NK-92 (cell line): Measurements from ENCODE around the gene SPRTN.

Experiments used
- DNase-seq: peaks from one replicate; lab custom pipeline; 2025; ENCODE audit not compliant: unreplicated experiment; lab: John Stamatoyannopoulos, UW

SPRTN gene, protein sequence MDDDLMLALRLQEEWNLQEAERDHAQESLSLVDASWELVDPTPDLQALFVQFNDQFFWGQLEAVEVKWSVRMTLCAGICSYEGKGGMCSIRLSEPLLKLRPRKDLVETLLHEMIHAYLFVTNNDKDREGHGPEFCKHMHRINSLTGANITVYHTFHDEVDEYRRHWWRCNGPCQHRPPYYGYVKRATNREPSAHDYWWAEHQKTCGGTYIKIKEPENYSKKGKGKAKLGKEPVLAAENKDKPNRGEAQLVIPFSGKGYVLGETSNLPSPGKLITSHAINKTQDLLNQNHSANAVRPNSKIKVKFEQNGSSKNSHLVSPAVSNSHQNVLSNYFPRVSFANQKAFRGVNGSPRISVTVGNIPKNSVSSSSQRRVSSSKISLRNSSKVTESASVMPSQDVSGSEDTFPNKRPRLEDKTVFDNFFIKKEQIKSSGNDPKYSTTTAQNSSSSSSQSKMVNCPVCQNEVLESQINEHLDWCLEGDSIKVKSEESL

DNA sequence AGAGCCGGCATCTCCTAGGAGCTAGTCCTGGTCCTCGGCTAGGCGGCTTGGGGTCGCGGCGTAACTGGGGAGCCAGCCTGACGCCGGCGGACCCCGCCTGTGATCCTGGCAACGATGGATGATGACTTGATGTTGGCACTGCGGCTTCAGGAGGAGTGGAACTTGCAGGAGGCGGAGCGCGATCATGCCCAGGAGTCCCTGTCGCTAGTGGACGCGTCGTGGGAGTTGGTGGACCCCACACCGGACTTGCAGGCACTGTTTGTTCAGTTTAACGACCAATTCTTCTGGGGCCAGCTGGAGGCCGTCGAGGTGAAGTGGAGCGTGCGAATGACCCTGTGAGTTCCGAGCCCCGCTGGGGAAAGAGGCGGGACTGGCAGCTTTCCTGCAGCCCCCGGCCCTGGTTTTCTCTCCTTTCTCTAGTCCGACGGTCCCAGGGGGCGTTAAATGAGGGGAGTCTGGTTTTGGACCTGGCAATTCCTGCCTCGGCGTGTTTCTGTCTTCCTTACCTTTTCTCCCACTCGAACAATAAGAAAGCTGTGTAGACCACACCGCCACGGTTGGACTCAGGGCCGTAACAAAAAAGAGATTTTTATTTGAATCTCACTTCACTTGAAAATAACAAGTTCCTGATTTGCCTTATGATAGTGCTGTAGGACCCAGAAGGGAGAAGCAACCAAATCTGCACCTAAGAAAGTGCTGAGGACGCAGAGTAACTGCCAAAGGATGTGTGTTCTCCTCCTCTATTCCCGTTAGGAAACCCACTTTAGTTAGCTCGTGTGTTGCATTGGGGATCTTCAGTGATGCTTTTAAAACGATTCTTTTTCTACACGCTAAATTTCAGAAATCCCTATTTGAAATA, at the start of gene SPRTN:
Gene SPRTN (plus strand): TSS at position 24 of the 859 bp plus-strand sequence. CDS start 91 bp downstream, at position 115.
- DNase-seq: no peak

DNA sequence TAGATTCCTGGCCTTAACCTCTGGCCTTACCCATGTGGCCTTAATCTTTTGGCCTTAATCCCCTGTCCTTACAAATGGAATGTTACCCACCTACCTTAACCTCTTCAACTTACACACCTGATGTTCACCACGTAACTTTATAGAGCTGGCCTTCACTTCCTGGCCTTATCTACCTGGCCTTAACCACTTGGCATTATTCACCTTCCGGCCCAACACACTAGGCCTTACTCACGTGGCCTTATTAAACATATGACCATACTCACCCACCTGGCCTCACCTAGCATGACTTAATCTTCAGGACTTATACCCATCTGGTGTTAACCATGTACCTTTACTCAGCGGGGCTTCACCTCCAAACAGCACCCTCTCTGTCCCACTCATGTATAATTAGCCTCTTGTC, 42.2 kb upstream of the SPRTN start:
- DNase-seq: no peak

DNA sequence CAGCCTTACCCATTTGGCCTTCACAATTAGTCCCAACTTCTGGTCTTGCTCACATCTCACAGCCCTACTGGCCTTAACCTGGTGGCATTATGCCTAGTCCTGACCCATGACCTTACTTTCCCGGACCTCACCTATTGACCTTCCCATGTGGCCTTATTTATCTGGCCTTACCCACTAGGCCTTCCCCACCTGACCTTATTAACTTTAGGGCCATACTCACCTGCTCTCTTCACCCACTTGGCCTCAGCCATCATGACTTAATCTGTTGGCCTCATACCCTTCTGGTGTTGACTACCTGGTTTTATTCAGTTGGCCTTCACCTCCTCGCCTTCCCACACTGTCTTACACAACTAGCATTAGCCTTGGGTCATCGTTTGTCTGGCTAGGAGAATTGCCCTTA, 36.1 kb upstream of the SPRTN start:
- no peak for DNase-seq

DNA sequence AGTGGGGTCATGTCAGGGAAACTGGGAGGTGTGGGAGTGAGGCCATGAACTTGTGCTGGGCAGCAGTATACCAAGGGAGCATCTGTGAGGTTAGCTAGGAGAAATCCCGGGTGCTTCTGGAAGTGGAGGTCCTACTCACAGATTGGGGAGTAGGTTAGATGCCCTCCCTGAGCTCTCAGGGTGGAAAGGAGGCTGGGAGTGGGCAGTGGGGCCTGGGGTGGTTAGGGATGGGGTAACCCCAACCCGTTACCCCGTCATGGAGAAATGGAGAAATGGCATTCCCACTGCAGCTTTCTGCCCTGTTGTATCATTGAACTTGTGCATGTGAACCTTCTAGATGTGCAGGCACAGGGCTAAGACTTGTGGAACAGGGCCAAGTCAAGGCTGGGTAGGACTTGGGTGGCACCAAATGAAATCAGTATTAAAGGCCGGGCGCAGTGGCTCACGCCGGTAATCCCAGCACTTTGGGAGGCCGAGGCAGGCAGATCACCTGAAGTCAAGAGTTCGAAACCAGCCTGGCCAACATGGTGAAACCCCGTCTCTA, 27.6 kb upstream of the SPRTN start:
- no peak for DNase-seq

DNA sequence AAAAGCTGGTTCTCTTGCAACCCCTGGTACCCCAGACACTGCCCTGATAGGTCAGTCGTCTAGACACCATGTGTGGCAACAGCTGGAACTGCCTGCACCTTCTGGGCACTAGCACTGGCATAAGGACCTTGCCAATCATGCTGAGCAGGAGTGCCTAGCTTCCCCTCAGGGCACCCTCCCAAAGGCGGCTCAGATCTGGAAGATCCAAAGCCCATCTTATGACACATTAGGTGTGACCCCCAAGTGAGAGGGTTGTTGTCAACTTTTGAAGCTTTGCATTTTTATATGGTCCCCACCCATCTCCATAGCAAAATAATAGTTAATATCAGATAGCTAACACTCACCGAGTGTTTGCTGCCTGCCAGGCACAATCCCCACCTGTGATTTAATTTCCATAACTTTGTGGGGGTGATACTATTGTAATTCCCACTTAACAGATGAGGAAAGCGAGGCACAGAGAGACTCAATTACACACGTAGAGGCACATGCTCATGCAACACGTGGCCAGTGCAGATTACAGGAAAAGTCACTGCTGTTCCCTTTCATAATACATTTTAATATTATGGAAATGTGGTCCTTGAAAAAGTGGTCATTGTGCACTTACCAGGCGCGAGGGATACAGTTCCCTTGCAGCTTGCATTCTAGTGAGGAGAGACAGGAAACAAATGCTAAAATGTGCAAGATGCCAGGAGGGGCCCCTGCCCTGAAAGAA, 26.2 kb upstream of the SPRTN start:
- no peak for DNase-seq

DNA sequence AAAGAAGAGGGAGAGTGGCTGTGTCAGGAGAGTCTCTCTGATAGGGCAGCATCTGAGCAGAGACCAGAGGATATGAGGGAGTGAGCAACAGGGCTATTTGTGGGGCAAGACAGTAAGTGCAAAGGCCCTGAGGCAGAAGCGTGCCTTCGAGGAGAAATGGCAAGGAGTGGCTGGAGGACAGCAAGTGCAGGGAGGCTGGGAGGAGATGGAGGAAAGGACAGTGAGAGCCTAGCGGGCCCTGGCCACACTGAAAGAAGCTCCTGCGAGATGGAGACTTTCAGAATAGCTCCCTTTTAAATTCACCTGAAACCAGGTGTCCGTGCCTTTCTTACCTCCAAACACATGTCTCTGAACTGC, 25.7 kb upstream of the SPRTN start:
- DNase-seq: no peak

DNA sequence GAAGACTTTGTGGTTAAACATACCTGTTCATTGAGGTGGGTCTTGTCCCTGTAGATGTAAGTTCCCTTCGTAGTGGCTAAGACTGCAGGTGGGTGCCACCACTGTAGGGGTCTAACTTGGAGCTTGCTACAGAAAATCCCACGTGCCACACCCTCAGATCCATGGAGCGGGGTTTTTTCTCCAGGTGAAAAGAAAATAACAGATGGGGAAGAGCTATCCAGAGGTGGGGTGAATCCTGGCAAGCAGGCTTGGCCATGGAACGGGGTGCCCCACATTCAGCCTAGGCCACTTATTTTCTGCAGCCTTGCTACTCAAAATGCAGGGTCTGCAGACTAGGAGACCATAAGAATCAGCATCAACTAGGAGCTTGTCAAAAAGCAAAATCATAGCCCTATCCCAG, 24.4 kb upstream of the SPRTN start:
- DNase-seq: no peak

DNA sequence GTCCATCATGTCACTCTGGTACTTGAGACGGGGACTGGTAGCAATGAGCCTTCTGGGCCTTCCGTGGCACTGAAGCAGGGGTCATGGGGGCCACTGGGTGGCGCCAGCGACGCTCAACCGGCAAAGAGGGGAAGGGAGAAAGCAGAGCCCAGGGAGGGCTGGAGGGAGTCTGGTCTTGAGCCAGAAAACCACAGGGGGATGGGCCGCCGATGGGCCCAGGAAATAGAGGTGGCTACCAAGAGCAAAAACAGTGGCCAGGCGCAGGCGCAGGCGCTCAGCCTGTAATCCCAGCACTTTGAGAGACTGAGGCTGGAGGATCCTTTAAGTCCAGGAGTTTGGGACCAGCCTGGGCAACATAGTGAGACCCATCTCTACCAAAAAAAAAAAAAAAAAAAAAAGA, 22.2 kb upstream of the SPRTN start:
- no peak for DNase-seq

DNA sequence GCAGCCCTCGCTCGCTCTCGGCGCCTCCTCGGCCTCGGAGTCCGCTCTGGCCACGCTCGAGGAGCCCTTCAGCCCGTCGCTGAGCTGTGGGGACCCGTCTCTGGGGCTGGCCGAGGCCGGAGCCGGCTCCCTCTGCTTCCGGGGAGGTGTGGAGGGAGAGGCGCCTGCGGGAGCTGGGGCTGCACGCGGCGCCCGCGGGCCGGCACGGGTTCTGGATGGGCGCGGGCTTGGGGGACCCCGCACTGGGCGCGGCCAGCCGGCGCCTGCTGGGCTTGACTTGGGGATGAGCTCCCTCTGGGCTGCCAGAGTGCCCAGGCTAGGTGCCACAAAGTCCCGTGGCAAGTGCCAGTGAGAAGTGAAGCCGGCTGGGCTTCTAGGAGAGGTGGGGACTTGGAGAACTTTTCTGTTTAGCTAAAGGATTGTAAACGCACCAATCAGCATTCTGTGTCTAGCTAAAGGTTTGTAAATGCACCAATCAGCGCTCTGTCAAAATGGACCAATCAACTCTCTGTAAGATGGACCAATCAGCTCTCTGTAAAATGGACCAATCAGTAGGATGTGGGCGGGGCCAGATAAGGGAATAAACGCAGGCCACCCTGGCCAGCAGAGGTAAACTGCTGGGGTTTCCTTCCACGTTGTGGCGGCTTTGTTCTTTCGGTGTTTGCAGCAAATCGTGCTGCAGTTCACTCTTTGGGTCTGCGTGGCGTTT, 20.6 kb upstream of the SPRTN start:
- DNase-seq: no peak

DNA sequence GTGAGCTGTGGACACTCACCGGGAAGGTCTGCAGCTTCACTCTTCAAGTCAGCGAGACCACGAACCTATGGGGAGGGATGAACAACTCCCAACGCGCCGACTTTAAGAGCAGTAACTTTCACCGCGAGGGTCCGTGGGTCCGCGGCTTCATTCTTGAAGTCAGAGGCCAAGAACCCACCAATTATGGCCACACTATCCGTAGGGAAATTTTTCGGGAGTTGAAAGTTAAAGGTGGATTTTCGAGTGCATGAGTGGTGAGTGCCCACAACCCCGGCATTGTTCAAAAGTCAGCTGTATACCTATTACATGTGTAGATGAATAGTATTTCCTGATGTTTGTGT, 20.1 kb upstream of the SPRTN start:
- no peak for DNase-seq

DNA sequence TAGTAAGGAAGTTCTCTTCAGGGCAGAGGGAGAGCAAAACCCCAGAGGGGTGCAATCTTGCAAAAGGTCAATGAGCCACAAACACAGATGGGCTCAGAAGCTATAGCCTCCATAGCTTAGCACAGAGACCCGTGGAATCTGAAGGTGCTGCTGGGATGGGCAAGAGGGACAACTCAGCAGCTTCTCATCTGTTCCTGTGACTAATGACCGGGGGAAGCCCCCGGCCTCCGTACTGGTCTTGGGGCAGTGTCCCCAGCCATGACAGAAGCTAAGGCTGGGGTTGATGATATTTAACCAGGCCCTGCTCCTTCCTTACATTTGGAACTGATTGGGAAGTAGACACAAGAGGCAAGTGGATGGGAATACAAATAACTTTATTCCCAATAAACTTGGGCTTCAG, 19.5 kb upstream of the SPRTN start:
- DNase-seq: no peak

DNA sequence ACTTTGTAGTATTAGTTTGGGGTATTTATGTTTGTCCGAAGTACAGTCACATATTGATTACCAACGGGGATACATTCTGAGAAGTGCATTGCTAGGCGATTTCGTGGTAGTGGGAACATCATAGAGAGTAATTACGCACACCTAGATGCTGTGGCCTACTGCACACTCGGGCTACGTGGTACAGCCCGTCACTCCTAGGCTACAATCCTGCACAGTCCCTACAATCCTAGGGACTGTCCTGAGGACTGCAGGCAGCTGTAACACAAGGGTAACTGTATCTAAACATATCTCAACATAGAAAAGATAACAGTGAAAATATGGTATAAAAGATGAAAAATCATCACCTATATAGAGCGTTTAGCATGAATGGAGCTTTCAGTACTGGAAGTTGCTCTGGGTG, 19.0 kb upstream of the SPRTN start:
- no peak for DNase-seq

DNA sequence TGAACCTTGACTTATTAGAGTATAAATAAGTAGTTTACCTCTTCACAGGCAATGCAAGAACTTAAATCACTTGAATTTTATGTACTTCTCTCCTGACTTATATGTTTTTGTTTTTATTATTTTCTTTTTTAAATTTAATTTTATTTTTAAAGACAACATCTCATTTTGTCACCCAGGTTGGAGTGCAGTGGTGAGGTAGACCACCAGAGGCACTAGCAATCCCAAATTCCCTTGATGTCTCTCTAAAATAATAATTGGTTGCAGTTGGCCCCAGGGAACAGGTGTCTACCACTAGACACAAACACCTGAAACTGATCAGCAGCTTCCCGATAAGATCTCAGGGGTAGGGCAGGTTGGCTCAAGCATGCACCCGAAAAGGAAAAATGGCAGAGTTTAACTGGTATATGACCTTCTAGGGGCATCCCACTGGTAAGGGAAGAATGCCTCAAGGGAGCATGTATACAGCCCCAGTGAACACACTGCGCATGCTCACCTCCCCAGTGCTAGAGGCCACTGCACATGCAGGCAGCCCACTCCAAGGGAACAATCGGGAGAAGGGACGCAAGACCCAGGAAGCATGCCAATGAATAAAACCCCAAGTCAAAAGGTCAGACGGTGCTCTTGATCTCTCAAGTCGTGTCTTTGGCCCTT, 15.1 kb upstream of the SPRTN start:
- no peak for DNase-seq

DNA sequence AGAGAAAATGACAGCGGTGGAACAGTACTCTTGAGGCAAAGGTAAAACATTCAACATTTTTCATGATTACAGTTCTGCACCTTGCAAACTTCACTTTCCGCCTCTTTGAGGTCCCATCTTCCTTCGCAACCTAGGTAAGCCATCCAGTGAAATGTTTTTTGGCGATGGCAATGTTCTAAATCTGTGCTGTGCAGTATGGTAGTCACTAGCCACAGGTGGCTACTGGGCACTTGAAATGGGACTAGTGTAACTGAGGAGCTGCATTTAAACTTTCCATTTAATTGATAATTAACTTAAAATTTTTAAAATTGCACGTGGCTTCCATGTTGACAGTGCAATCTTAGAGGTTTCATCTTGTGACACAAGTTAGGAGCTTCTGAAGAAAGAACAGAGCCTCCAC, 13.4 kb upstream of the SPRTN start:
- DNase-seq: no peak

DNA sequence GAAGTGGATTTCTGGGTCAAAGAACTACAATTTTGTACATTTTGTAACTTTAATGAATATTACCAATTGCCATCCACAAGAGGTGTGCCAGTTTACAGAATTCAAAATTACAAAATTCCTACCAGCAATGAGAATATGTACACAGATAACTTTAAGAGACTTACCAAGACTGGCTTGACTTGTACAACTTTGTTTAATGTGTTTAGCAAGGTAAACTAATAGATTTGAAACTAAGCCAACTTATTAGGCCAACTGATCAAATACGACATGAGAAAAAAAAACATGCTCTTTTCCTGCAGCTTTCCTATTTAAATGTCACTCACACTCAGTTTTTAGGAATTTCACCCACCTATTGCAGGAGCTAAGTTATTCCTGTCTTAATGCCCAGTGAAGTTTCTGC, 11.8 kb upstream of the SPRTN start:
- DNase-seq: no peak

DNA sequence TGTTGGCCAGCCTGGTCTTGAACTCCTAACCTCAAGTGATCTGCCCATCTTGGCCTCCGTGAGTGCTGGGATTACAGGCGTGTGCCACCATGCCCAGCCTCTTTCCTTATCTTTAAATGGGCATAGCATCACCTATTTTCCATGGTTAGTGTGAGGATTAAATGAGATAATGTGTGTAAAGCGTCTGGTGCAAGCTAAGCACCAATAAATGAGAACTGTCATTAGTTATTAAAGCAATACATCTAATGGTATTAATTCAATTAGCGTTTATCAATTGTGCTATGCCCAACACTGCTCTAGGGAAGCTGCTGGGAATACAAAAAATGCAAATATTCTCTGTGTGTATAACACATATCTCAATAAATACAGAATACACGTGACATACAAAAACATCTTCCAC, 10.5 kb upstream of the SPRTN start:
- DNase-seq: no peak

DNA sequence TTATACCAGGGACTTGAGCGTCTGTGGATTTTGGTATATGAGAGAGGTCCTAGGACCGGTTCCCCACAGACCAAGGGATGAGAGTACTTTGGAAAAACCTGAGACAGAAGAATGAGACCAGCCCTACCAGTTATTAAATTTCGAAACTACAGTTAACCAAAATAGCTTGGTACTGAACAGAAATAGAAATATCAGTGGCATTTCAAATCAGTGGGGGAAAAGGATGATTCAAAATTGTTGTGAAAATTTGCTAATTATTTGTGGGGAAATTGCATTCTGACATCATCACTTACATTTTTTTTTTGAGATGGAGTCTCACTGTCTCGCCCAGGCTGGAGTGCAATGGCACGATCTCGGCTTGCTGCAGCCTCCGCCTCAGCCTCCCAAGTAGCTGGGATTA, 8.6 kb upstream of the SPRTN start:
- no peak for DNase-seq

DNA sequence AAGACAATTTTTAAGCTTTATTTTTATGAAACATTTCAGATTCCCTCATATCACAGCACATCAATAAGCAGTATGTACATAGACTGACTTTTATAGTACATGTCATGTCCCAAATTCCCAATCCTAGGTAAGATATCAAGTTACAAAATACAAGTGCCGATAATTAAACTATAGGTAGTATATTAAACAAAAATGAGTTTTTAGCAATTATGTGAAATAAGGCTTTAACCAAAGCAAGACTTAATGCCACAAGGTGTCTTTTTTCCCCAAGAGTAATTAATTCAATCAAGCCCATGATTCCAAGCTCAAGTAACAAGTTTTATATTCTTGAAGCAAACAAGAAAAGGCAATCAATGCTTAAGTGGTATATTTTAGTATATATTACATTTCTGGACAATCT, 5.3 kb upstream of the SPRTN start:
- DNase-seq: no peak

DNA sequence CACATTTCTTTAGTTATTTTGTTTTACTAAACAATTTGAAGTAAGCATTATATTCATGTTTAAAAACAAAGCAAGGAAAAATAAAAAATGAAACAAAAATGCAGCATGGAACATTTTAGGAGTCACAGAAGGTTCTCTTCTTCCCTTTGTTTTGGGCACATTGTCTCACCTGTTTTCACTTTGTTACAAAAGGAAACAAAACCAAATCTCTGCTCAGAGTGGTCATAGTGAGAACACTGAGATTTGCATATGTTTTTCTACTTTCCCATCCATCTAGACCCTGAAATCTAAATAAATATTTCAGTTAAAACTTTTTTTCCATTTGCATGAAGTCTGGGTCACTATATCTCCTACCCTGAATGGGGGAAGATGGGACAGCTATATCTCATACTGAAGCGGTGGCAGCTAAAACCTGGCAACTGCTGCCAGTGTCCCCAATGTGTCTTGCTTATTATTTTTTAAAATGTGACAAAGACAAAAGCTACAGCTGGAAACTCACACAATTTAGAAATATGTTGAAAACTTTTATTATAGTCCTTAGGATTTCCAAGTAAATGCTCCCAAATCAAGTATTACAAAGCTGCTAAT, 3.9 kb upstream of the SPRTN start:
- DNase-seq: no peak

DNA sequence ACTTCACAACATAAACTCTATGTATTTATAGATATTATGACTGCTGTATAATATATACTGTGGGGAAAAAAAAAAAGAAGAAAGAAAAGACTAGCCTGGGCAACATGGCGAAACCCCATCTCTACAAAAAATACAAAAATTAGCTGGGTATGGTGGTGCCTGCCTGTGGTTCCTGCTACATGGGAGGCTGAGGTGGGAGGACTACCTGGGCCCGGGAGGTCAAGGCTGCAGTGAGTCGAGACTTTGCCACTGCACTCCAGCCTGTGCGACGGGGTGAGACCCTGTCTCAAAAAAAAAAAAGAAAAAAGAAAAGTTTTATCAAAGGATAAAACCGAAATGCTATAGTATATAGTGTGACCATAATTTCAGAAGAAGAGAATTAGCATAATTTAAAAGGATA, 3.1 kb upstream of the SPRTN start:
- DNase-seq: no peak
